ENCODE measurements around the gene PIK3AP1. TPM values are rescaled to one million over a fixed set of nuclear protein-coding genes. Genes with fewer than 3 reads are reported as not detected.

Gene PIK3AP1
- total and polyA plus RNA-seq, 10 of the 15 experiments (the other 5 are each of a cell fraction or from before 2014, with no cell fraction given), result 26.2 to 306 (median 119) TPM

DNA sequence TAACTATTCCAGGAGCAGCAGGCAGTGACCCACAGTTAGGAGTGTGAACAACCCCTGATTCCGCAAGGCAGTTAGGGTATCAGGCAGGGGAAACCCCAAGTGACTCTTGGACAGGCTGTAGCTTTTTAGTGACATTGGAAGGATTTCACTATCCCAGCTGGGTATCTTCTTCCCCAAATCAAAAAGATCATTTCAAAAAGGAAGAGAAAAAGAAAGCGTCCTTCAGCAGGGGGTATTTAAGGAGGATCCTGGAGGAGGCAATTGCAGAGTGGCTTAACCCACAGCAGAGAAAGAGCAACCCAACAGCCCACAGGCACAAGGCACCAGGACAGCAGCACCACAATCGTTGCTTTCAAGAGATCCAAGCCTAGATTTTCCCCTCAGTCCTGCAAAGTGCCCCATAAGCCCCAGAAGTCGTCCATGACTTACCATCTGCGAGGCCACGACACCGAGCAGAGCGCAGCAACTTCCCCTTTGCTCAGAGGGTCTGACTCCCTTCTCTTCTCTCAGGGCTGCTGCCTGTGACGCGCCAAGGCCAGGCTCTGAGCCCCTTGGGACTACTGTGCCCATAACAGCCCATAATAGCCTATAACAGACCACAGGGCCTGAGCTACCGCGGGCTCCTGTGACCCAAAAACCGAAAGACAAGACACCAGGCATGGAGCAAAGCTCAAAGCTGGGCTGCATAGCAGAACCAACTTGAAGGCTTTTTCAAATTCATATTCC lies 19.8 kb downstream of the PIK3AP1 start (continued):
- TF ChIP-seq, protein P1, sequence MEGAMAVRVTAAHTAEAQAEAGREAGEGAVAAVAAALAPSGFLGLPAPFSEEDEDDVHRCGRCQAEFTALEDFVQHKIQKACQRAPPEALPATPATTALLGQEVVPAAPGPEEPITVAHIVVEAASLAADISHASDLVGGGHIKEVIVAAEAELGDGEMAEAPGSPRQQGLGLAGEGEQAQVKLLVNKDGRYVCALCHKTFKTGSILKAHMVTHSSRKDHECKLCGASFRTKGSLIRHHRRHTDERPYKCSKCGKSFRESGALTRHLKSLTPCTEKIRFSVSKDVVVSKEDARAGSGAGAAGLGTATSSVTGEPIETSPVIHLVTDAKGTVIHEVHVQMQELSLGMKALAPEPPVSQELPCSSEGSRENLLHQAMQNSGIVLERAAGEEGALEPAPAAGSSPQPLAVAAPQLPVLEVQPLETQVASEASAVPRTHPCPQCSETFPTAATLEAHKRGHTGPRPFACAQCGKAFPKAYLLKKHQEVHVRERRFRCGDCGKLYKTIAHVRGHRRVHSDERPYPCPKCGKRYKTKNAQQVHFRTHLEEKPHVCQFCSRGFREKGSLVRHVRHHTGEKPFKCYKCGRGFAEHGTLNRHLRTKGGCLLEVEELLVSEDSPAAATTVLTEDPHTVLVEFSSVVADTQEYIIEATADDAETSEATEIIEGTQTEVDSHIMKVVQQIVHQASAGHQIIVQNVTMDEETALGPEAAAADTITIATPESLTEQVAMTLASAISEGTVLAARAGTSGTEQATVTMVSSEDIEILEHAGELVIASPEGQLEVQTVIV (IDR thresholded peaks at IDR 0.05; ENCODE audit: borderline replicate concordance, partially characterized antibody), result no peak
- TF ChIP-seq FOS (IDR thresholded peaks at IDR 0.05; ENCODE audit: borderline replicate concordance, extremely low read depth, insufficient read length), result no peak
- no peak for TF ChIP-seq PAX8 (IDR thresholded peaks at IDR 0.05)
- TF ChIP-seq, protein P2, sequence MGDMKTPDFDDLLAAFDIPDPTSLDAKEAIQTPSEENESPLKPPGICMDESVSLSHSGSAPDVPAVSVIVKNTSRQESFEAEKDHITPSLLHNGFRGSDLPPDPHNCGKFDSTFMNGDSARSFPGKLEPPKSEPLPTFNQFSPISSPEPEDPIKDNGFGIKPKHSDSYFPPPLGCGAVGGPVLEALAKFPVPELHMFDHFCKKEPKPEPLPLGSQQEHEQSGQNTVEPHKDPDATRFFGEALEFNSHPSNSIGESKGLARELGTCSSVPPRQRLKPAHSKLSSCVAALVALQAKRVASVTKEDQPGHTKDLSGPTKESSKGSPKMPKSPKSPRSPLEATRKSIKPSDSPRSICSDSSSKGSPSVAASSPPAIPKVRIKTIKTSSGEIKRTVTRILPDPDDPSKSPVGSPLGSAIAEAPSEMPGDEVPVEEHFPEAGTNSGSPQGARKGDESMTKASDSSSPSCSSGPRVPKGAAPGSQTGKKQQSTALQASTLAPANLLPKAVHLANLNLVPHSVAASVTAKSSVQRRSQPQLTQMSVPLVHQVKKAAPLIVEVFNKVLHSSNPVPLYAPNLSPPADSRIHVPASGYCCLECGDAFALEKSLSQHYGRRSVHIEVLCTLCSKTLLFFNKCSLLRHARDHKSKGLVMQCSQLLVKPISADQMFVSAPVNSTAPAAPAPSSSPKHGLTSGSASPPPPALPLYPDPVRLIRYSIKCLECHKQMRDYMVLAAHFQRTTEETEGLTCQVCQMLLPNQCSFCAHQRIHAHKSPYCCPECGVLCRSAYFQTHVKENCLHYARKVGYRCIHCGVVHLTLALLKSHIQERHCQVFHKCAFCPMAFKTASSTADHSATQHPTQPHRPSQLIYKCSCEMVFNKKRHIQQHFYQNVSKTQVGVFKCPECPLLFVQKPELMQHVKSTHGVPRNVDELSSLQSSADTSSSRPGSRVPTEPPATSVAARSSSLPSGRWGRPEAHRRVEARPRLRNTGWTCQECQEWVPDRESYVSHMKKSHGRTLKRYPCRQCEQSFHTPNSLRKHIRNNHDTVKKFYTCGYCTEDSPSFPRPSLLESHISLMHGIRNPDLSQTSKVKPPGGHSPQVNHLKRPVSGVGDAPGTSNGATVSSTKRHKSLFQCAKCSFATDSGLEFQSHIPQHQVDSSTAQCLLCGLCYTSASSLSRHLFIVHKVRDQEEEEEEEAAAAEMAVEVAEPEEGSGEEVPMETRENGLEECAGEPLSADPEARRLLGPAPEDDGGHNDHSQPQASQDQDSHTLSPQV (IDR thresholded peaks at IDR 0.05), result no peak
- no peak for TF ChIP-seq MYB (IDR thresholded peaks at IDR 0.05; ENCODE audit: borderline replicate concordance, low read depth, low read length)
- 0 out of 2 replicates have a peak, but pooled peaks have one; percentile 35 for TF ChIP-seq SREBF1 (IDR thresholded peaks at IDR 0.05; ENCODE audit: low read length)
- TF ChIP-seq, protein P3, sequence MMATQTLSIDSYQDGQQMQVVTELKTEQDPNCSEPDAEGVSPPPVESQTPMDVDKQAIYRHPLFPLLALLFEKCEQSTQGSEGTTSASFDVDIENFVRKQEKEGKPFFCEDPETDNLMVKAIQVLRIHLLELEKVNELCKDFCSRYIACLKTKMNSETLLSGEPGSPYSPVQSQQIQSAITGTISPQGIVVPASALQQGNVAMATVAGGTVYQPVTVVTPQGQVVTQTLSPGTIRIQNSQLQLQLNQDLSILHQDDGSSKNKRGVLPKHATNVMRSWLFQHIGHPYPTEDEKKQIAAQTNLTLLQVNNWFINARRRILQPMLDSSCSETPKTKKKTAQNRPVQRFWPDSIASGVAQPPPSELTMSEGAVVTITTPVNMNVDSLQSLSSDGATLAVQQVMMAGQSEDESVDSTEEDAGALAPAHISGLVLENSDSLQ (IDR thresholded peaks at IDR 0.05), result no peak
- TF ChIP-seq, protein P4, sequence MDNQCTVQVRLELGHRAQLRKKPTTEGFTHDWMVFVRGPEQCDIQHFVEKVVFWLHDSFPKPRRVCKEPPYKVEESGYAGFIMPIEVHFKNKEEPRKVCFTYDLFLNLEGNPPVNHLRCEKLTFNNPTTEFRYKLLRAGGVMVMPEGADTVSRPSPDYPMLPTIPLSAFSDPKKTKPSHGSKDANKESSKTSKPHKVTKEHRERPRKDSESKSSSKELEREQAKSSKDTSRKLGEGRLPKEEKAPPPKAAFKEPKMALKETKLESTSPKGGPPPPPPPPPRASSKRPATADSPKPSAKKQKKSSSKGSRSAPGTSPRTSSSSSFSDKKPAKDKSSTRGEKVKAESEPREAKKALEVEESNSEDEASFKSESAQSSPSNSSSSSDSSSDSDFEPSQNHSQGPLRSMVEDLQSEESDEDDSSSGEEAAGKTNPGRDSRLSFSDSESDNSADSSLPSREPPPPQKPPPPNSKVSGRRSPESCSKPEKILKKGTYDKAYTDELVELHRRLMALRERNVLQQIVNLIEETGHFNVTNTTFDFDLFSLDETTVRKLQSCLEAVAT (IDR thresholded peaks at IDR 0.05), result peak; percentile 92
- peak; percentile 38; the same call in 1 of the 2 replicates for TF ChIP-seq IKZF1 (conservative IDR thresholded peaks at IDR 0.05)
- TF ChIP-seq, protein P5, sequence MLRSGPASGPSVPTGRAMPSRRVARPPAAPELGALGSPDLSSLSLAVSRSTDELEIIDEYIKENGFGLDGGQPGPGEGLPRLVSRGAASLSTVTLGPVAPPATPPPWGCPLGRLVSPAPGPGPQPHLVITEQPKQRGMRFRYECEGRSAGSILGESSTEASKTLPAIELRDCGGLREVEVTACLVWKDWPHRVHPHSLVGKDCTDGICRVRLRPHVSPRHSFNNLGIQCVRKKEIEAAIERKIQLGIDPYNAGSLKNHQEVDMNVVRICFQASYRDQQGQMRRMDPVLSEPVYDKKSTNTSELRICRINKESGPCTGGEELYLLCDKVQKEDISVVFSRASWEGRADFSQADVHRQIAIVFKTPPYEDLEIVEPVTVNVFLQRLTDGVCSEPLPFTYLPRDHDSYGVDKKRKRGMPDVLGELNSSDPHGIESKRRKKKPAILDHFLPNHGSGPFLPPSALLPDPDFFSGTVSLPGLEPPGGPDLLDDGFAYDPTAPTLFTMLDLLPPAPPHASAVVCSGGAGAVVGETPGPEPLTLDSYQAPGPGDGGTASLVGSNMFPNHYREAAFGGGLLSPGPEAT (IDR thresholded peaks at IDR 0.05; ENCODE audit: low read depth), result peak; percentile 8; the same call in 1 of the 2 replicates
- no peak; the same call in 1 of the 2 replicates for TF ChIP-seq STAT1 (conservative IDR thresholded peaks at IDR 0.05)
- no peak for TF ChIP-seq EGR1 (IDR thresholded peaks at IDR 0.05; ENCODE audit: borderline replicate concordance in 1 of 2, low read depth in 2 of 2, low read length in 2 of 2)
- peak; percentile 35; the same call in 1 of the 3 replicates for TF ChIP-seq POU2F2 (IDR thresholded peaks at IDR 0.05; ENCODE audit: borderline replicate concordance, low read depth, low read length)
- no peak for TF ChIP-seq TARDBP (IDR thresholded peaks at IDR 0.05; ENCODE audit: borderline replicate concordance)
- peak; percentile 52; the same call in 1 of the 2 replicates for TF ChIP-seq SPI1 (IDR thresholded peaks at IDR 0.05; ENCODE audit: borderline replicate concordance, insufficient read depth, low read depth, low read length)

Measured in GM12878 (cell line).